Suppressor macrophage treated with lipopolysaccharide for 4 hours (primary cell): ENCODE results near the gene ZSCAN2.
"Not testable (repeated sequence)": the region's sequence is repeated elsewhere in the genome, so short reads cannot be mapped to it uniquely, and the experiment has no call there.

Source experiments
- DNase-seq: peaks from one replicate; pipeline ENCODE4 v3.0.0-alpha.2; 2020

Gene ZSCAN2

DNA sequence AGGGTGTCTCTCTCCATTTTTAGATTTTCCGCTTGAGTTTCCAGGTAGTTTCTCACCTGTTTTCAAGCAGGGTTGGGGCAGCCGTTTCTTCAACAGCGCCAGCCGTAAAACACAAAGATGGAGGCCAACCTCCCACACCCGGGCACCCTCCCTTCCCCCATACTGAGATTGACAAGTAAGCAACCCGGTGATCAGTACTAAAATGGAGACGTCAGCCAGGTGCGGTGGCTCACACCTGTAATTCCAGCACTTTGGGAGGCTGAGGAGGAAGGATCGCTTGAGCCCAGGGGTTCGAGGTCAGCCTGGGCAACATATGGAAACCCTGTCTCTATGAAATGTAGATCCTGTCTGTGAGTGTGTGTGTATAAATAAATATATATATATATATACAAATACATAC lies 903 bp upstream of the ZSCAN2 start:
- no peak for DNase-seq

DNA sequence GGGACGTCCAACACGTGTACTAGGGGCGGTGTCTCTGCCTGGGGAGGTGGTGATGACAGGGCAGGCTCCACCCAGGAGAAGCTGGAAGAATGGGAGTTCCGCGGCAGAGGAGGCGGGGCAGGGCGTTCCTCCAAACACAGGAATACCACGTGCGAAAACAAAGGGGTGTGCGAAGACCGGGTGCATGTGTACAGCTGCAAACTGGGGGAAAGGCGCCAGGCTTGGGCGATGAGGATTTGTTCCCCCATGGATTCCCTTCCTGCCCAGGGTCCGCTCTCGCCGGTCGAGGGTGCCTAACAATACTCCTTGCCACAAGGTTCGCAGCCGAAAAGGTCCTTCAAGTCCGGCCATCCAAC lies 500 bp upstream of the ZSCAN2 start:
- DNase-seq = peak; percentile 91

DNA sequence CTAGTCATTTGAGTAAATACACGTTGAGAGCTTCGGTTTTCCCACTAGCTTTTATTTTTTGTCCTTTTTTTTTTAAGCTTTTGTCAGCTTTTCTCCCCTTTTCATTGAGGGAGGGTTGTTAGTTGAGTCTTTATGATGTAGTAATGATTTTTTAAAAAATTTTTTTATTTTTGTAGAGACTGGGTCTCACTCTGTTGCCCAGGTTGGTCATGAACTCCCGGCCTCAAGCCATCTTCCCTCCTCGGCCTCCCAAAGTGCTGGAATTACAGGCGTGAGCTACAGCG lies 688 bp downstream of the ZSCAN2 start:
- no peak for DNase-seq

- no peak for DNase-seq
Observed at GRCh38 chr15:84603630-84604379, 3.0 kb downstream of the ZSCAN2 start.

DNA sequence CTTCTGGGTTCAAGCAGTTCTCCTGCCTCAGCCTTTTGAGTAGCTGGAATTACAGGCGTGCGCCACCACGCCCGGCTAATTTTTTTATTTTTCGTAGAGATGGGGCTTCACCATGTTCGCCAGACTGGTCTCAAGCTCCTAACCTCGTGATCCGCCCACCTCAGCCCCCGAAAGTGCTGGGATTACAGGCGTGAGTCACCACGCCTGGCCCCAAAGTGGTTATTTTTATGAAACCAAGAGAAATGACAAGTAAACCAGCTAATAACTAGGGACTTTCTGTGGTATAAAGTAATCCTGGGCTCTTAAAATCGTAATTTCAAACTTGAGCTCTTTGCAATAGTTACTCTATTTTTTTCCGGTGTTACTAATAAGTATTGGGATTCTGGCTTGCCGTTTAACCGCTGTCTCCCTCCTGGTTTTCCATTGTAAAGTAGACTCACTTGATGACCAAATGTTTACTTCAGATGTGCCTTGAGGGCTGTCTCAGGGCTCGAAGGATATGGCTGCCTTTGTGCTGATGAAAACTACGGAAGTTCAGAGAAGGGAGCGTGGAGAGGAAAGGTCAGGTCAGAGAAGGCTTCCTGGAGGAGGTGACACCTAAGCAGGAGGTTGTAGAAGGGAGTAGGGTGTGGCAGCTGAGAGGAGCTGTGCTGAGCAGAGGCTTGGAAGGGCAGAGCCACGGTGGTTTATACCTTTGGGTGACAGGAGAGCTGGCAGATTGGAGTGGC lies 4.2 kb downstream of the ZSCAN2 start:
- no peak for DNase-seq

- DNase-seq = no peak
Observed at GRCh38 chr15:84605554-84605882, 4.7 kb downstream of the ZSCAN2 start.

GRCh38 chr15:84606653-84607120 lies 5.9 kb downstream of the ZSCAN2 start:
- no peak for DNase-seq

DNA sequence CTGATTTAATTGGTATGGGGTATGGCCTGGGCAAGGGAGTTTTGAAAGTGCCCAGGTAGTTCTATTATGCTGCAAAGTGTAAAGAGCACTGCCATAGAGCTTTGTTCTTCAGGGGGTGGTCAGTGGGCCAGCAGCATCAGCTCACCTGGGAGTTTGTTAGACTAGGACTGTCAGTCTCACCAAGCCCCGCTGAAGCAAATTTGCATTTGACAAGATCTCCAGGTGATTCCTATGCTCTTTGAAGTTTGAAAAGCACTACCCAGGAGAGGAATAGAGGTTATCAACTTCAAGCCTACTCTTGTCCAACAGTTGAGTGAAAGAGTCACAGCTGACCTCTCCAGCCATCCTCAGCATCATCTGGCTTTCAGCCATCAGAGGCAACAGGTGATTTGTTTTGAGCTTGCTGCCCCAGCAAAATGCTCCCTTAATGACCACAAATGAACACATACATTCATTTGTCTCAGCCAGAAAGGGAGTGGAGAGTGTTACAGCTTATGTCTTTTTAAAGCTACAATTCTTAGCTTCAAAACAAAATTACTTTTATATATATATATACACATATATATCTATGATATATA lies 8.0 kb downstream of the ZSCAN2 start:
- no peak for DNase-seq

GRCh38 chr15:84609818-84610525 lies 9.2 kb downstream of the ZSCAN2 start:
- DNase-seq = no peak

DNA sequence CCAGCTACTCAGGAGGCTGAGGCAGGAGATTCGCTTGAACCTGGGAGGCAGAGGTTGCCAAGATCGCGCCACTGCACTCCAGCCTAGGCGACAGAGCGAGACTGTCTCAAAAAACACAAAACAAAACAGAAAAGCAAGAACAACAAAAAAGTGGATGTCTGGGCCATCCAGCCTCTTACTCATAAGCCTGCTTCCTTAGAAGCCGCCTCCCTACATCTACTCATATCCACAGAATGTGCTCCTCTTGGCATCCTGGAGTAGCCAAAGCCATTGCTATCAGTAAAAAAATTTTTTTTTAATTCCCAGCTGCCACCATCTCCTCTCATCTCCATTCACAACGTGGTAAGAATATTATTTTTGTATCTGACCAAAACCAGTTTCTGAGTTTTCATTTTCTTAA lies 10.8 kb downstream of the ZSCAN2 start:
- no peak for DNase-seq

DNA sequence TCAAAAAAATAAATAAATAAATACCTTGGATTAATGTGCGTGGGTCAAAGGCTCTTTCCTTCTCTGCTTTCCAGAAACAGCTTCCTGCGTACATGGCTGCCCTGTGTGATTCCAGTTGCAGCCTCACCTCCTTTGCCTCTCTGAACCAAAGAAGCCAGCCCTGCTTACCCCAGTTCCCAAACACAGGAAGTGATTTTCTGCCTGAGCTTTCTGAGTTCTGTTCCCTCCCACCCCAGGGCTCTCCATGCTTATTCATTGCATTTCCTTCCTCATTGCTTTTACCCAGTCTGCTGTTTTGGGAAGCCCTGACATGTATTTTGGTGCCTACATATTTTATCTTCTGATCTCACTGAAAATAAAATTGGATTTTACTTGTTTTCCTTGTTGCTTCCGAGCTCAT lies 15.4 kb downstream of the ZSCAN2 start:
- peak; percentile 77 for DNase-seq

DNA sequence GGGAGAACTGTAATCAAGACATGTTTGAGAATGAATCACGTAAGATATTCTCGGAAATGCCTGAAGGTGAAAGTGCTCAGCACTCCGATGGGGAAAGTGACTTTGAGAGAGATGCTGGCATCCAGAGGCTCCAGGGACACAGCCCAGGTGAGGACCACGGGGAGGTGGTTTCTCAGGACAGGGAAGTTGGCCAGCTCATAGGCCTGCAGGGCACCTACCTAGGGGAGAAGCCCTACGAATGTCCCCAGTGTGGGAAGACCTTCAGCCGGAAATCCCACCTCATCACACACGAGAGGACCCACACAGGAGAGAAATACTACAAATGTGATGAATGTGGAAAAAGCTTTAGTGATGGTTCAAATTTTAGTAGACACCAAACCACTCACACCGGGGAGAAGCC lies 19.8 kb downstream of the ZSCAN2 start:
- no peak for DNase-seq

DNA sequence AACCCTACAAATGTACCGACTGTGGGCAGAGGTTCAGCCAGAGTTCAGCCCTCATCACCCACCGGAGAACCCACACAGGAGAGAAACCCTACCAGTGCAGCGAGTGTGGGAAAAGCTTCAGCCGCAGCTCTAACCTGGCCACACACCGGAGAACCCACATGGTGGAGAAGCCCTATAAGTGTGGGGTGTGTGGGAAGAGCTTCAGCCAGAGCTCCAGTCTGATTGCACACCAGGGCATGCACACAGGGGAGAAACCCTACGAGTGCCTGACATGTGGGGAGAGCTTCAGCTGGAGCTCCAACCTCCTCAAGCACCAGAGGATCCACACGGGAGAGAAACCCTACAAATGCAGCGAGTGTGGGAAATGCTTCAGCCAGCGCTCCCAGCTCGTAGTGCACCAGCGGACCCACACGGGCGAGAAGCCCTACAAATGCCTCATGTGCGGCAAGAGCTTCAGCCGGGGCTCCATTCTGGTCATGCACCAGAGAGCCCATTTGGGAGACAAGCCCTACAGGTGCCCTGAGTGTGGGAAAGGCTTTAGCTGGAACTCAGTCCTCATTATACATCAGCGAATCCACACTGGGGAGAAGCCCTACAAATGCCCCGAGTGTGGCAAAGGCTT lies 20.7 kb downstream of the ZSCAN2 start:
- no peak for DNase-seq

DNA sequence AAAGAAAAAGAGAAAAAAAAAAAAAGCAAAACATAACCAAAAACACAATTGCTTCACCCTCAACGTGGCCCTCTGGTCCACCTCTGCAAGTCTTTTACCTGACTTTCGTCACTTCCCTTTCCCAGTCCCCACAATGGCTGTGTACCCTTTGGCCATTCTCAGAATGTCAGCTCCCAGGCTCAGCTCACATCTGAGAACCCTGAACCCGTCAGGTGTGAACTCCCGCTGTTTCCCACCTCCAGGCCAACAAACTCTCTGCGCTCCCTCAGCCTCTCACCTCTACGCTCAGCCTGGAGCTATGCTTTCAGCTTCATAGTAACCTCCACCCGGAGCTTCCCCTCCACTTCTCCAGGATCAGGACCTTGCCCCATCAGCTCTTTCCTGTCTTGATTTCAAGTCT lies 23.6 kb downstream of the ZSCAN2 start:
- DNase-seq = no peak

DNA sequence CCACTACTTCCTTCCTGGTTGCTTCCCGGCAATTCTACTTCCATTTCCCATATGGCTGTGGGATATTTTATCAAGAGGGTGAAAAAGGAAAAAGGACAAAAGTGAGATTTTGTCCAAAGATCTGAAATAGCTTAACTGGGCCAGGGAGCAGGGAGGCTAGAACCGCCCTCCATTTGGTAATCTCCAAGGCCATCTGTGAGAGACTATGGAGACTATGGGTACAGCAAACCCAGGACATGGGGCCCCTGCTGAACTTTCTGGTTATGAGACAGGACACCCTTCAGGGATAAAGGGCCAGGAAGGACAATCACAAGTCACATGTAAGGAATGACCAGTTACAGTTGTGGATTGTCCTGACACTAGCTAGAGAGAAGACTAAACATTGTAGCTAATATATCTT lies 24.3 kb downstream of the ZSCAN2 start:
- no peak for DNase-seq

GRCh38 chr15:84629033-84629432 lies 28.2 kb downstream of the ZSCAN2 start:
- no peak for DNase-seq

DNA sequence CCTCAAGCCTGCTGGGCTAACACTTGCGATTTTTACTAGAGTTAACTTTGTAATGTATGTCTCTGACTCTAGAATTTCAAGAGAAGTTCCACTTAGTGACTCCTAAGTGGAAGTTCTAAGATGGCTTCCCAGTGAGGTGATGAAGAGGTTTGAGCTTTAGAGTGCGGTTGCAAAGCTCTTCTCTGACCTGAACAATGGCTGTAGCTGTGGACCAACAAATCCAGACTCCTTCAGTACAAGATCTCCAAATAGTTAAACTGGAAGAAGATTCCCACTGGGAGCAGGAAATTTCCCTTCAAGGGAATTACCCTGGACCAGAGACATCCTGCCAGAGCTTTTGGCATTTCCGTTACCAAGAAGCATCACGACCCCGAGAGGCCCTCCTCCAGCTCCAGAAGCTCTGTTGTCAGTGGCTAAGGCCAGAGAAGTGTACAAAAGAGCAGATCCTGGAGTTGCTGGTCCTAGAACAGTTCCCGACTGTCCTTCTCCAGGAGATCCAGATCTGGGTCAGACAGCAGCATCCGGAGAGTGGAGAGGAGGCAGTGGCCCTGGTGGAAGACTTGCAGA lies 31.0 kb downstream of the ZSCAN2 start:
- DNase-seq = peak; percentile 27

GRCh38 chr15:84633311-84634227 lies 32.8 kb downstream of the ZSCAN2 start:
- peak; percentile 82 for DNase-seq

GRCh38 chr15:84634228-84634837 lies 33.5 kb downstream of the ZSCAN2 start:
- no peak for DNase-seq

GRCh38 chr15:84638103-84638502 lies 37.3 kb downstream of the ZSCAN2 start:
- DNase-seq = no peak

DNA sequence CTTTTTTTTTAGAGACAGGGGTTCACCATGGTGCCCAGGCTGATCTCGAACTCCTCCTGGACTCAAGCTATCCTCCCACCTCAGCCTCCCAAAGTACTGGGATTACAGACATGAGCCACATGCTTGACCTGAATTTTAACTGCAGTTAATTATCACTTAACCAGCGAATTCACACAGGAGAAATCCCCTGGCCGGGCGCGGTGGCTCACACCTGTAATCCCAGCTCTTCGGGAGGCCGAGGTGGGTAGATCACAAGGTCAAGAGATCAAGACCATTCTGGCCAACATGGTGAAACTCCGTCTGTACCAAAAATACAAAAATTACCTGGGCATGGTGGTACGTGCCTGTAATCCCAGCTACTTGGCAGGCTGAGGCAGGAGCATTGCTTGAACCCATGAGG lies 41.1 kb downstream of the ZSCAN2 start:
- DNase-seq = not testable (repeated sequence)

DNA sequence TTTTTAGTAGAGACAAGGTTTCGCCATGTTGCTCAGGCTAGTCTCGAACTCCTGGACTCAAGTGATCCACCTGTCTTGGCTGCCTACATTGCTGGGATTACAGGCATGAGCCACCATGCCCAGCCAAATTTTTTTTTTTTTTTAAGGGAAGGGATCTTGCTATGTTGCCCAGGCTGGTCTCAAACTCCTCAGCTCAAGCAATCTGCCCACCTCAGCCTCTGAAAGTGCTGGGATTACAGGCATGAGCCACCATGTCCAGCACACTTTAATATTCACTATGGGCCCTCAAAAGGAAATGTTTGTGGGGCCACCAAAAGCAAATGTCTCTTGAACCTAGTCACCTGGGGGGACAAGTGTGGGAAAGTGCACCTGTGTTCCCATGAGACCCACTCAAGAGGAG lies 41.8 kb downstream of the ZSCAN2 start:
- DNase-seq = not testable (repeated sequence)
